Hepatic stellate cell (primary cell): ENCODE data around the gene LIN7B.
"Not testable (repeated sequence)": the region's sequence is repeated elsewhere in the genome, so short reads cannot be mapped to it uniquely, and the experiment has no call there.

Experiments used
- DNase-seq: peaks from one replicate; pipeline ENCODE4 v3.0.0; 2011; ENCODE audit warnings: low spot score

The LIN7B gene

GRCh38 chr19:49113762-49114629, at the start of gene LIN7B:
Gene LIN7B, plus strand, starts transcription at chr19:49114370. Its CDS starts 35 bp downstream, at chr19:49114405.
- DNase-seq: peak; percentile 87

GRCh38 chr19:49064768-49065611, 49.2 kb upstream of the LIN7B start, which contains the start of gene NTF4:
Gene NTF4, minus strand, starts transcription at chr19:49064818. Its CDS starts 2,821 bp downstream, at chr19:49061997.
- DNase-seq: peak; percentile 52

GRCh38 chr19:49065905-49066512, 48.2 kb upstream of the LIN7B start:
- DNase-seq: no peak

GRCh38 chr19:49067554-49067953, 46.6 kb upstream of the LIN7B start:
- DNase-seq: no peak

GRCh38 chr19:49069026-49069425, 45.1 kb upstream of the LIN7B start:
- DNase-seq: no peak

- DNase-seq: no peak
Observed at GRCh38 chr19:49070416-49070815, 43.8 kb upstream of the LIN7B start.

GRCh38 chr19:49071860-49072547, 42.2 kb upstream of the LIN7B start:
- DNase-seq: no peak

GRCh38 chr19:49073514-49074378, 40.4 kb upstream of the LIN7B start:
- DNase-seq: no peak

GRCh38 chr19:49074869-49075268, 39.3 kb upstream of the LIN7B start:
- not testable (repeated sequence) for DNase-seq

- no peak for DNase-seq
Observed at GRCh38 chr19:49080392-49080791, 33.8 kb upstream of the LIN7B start.

GRCh38 chr19:49081273-49081672, 32.9 kb upstream of the LIN7B start:
- no peak for DNase-seq

GRCh38 chr19:49084206-49085019, 29.8 kb upstream of the LIN7B start:
- DNase-seq: no peak

- DNase-seq: peak; percentile 100
Observed at GRCh38 chr19:49085020-49085867, 28.9 kb upstream of the LIN7B start, which contains the start of gene SNRNP70. Gene SNRNP70, plus strand, starts transcription at chr19:49085451. Its CDS starts 964 bp downstream, at chr19:49086415.

- DNase-seq: no peak
Observed at GRCh38 chr19:49085868-49086232, 28.3 kb upstream of the LIN7B start.

GRCh38 chr19:49086296-49086695, 27.9 kb upstream of the LIN7B start:
- DNase-seq: no peak

- DNase-seq: no peak
Observed at GRCh38 chr19:49091391-49092038, 22.7 kb upstream of the LIN7B start.

- no peak for DNase-seq
Observed at GRCh38 chr19:49092686-49093085, 21.5 kb upstream of the LIN7B start.
